Measurements from ENCODE around the gene CADPS2. TPM values are rescaled to one million over a fixed set of nuclear protein-coding genes. Genes with fewer than 3 reads are reported as not detected.

The CADPS2 gene
- total and polyA plus RNA-seq, 7 donors, result 1.5 to 3.6 (median 2.1) TPM

- Histone ChIP-seq H3K4me3 (peak overlapping the region; percentile 60), H3K27ac (no peak overlapping the region), H3K9me3 (no peaks in the 10 kb centered on the region), H3K4me1 (peaks cover 16% of the 10 kb centered on the region), H3K27me3 (ENCODE audit: insufficient read depth in 3 of 3, low read length in 2 of 3) (peaks cover 0 to 98% (median 49%) of the 10 kb centered on the region in 3 donors), H3K36me3 (ENCODE audit: insufficient read depth in 1 of 2, low read depth in 1 of 2) (no peaks in the 10 kb centered on the region)
- no peak for ATAC-seq
- no peak for DNase-seq
- intact Hi-C loops (cut with DNase I), result no loop called here
- no peak for TF ChIP-seq CTCF (IDR thresholded peaks at IDR 0.05)
- WGBS, 3 donors, result 21 to 33% (median 29%) methylated on average over 34 to 37 of the region's 37 CpGs
Observed at GRCh38 chr7:122306320-122307227, 579.7 kb downstream of the CADPS2 start.

- Histone ChIP-seq H3K4me3 (peak overlapping the region; percentile 60), H3K27ac (no peak overlapping the region), H3K9me3 (no peaks in the 10 kb centered on the region), H3K27me3 (ENCODE audit: insufficient read depth in 3 of 3, low read length in 2 of 3) (peaks cover 0 to 98% (median 47%) of the 10 kb centered on the region in 3 donors), H3K4me1 (peaks cover 16% of the 10 kb centered on the region), H3K36me3 (ENCODE audit: insufficient read depth in 1 of 2, low read depth in 1 of 2) (no peaks in the 10 kb centered on the region)
- WGBS, 3 donors, result 1 to 2% (median 2%) methylated on average over 64 to 65 of the region's 65 CpGs
- ATAC-seq (peak in 2 of 4 donors; percentile 31 to 47), DNase-seq (no peak)
- intact Hi-C loops (cut with DNase I), result no loop called here
- TF ChIP-seq CTCF (IDR thresholded peaks at IDR 0.05), result no peak
Observed at GRCh38 chr7:122305475-122306319, 580.6 kb downstream of the CADPS2 start.

DNA sequence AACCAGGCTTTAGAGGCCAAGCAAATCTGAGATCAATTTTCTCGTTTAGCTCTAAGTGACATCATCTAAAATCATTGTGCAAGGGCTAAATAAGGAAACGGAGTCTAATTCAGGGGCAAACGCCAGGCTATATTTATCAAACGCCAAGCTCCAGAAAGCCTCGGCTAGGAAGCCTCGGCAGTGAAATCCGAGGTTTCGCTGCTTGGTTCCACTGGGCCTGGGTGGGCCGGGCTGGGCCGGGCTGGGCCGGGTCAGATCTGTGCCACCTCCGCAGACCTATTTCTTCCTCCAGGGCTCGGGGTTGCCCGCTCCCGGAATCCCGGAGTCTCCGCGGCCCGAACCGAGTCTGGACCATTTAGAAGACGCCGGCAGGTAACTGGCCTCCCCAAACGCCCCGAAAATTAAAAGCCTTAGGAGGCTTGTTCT, 581.3 kb downstream of the CADPS2 start:
- Histone ChIP-seq H3K9me3 (no peaks in the 10 kb centered on the region), H3K36me3 (ENCODE audit: insufficient read depth in 1 of 2, low read depth in 1 of 2) (no peaks in the 10 kb centered on the region), H3K27ac (no peak overlapping the region), H3K4me1 (peaks cover 19% of the 10 kb centered on the region), H3K4me3 (peak overlapping the region; percentile 60), H3K27me3 (ENCODE audit: insufficient read depth in 3 of 3, low read length in 2 of 3) (peaks cover 0 to 98% (median 47%) of the 10 kb centered on the region in 3 donors)
- intact Hi-C loops (cut with DNase I), result no loop called here
- no peak for TF ChIP-seq CTCF (IDR thresholded peaks at IDR 0.05)
- WGBS, 3 donors, result 0 to 3% (median 2%) methylated on average over 23 to 24 of the region's 24 CpGs
- DNase-seq, result no peak
- ATAC-seq, result peak; percentile 30 to 70 (median 52)

DNA sequence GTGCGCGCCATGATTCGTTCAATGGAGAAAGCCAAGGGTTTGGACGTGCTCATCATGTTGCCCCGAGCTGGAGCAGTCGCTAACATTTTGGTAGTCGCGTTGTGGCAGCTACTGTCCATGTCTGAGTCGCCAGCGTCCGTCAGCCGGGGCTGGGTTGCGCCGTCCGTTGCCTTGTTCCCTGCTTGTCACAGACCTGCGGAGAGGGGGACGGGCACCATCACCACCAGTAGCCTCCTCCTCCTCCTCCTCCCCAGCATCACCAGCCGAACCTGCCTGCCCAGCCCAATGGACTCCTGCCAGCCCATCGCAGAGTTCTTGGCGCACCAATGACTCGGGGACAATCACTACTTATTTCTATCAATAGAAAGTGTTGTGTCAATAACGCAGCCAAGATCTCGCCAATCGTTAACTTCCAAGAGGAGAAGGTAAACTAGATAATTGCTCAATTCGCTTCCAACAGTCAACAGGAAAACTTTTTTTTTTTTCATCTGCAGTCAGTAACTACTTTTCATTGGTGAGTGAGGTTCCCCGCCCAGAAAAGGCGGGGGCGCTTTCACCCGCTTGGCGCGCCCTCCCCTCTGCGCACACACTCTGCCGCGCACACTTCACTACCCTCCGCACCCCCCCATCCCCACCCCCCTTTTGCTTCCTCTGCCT, 581.8 kb downstream of the CADPS2 start, which contains the start of gene FEZF1:
FEZF1 (minus strand) TSS at position 432 of the 657 bp plus-strand sequence; CDS start at position 119, 313 bp downstream.
- Histone ChIP-seq H3K27ac (no peak within 1 kb of the TSS), H3K9me3 (no peaks in the 10 kb centered on the region), H3K4me3 (peak within 1 kb of the TSS; percentile 60), H3K36me3 (ENCODE audit: insufficient read depth in 1 of 2, low read depth in 1 of 2) (no peaks in the 10 kb centered on the region), H3K27me3 (ENCODE audit: insufficient read depth in 3 of 3, low read length in 2 of 3) (peaks cover 0 to 98% (median 51%) of the 10 kb centered on the region in 3 donors), H3K4me1 (peaks cover 19% of the 10 kb centered on the region)
- TF ChIP-seq CTCF (IDR thresholded peaks at IDR 0.05), result no peak
- intact Hi-C loops (cut with DNase I), result no loop called here
- no peak for DNase-seq
- peak; percentile 18 to 65 (median 50) for ATAC-seq
- WGBS, 3 donors, result 2 to 4% (median 3%) methylated on average over 35 of the region's 35 CpGs

Data from psoas muscle (tissue), 8 donors.